ENCODE results near the gene CYFIP2.

CYFIP2 gene

DNA sequence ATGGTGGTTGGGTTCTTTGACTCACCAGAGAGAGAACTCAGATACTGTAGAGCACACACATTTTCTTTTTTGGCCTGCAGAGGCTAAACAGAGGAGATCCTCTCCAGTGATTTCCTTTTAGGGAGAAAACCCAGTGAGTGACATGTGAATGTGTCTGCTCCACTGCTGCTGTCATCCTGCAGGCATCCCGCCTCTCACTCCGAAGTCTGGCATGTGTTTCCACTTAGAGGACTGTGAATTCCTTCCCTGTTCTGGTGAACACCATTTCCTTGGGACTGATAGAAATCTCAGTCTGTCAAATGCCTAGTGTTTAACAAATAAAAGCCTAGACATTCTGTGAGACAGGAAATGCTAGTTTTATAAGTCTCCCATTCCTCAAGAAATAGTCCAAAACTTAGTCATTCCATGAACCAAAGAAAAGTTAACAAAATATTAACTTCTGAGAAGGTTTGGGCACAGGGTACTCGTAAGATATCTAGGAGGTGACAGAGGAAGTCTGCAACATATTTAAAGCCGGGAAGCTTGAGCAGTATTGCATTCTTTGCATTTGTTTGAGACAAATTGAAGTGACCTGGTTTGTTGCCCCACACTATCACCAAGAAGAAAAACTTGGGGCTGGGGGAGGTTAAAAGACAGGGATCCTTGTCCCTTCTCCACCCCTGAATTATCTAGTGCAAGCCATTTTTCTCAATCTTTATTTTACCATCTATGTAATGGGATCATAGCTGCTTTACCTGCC, 119.2 kb downstream of the CYFIP2 start (continued):
- TF ChIP-seq CSRNP3 (CRISPR knock-in tag; IDR thresholded peaks at IDR 0.05) (peak; percentile 62; the same call in 1 of the 2 replicates), OSR1 (CRISPR knock-in tag; IDR thresholded peaks at IDR 0.05) (no peak), ZFP30 (CRISPR knock-in tag; IDR thresholded peaks at IDR 0.05) (peak; percentile 45; the same call in 1 of the 2 replicates), RARB (CRISPR knock-in tag; IDR thresholded peaks at IDR 0.05) (no peak), ZNF565 (CRISPR knock-in tag; conservative IDR thresholded peaks at IDR 0.05; ENCODE audit: low read depth) (no peak), ZNF70 (CRISPR knock-in tag; IDR thresholded peaks at IDR 0.05) (peak; percentile 70; the same call in 1 of the 2 replicates), ZC3H10 (CRISPR knock-in tag; IDR thresholded peaks at IDR 0.05) (no peak), PPARA (CRISPR knock-in tag; IDR thresholded peaks at IDR 0.05; ENCODE audit: borderline replicate concordance) (no peak), CREB5 (CRISPR knock-in tag; IDR thresholded peaks at IDR 0.05; ENCODE audit: low read depth) (peak; percentile 16; the same call in 1 of the 2 replicates), SNAI2 (CRISPR knock-in tag; IDR thresholded peaks at IDR 0.05) (no peak), TOX (CRISPR knock-in tag; IDR thresholded peaks at IDR 0.05; ENCODE audit: borderline replicate concordance) (no peak), ISL1 (CRISPR knock-in tag; IDR thresholded peaks at IDR 0.05) (peak; percentile 91)
- TF ChIP-seq, protein P1, sequence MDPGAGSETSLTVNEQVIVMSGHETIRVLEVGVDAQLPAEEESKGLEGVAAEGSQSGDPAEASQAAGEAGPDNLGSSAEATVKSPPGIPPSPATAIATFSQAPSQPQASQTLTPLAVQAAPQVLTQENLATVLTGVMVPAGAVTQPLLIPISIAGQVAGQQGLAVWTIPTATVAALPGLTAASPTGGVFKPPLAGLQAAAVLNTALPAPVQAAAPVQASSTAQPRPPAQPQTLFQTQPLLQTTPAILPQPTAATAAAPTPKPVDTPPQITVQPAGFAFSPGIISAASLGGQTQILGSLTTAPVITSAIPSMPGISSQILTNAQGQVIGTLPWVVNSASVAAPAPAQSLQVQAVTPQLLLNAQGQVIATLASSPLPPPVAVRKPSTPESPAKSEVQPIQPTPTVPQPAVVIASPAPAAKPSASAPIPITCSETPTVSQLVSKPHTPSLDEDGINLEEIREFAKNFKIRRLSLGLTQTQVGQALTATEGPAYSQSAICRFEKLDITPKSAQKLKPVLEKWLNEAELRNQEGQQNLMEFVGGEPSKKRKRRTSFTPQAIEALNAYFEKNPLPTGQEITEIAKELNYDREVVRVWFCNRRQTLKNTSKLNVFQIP (CRISPR knock-in tag; IDR thresholded peaks at IDR 0.05; ENCODE audit: borderline replicate concordance, low read depth), result no peak

GRCh38 chr5:157387041-157387563, 121.2 kb downstream of the CYFIP2 start:
- TF ChIP-seq SNAI2 (CRISPR knock-in tag; IDR thresholded peaks at IDR 0.05) (no peak), CSRNP3 (CRISPR knock-in tag; IDR thresholded peaks at IDR 0.05) (no peak), TOX (CRISPR knock-in tag; IDR thresholded peaks at IDR 0.05; ENCODE audit: borderline replicate concordance) (no peak), OSR1 (CRISPR knock-in tag; IDR thresholded peaks at IDR 0.05) (no peak), CSDC2 (CRISPR knock-in tag; IDR thresholded peaks at IDR 0.05) (no peak)
- no peak for ATAC-seq

DNA sequence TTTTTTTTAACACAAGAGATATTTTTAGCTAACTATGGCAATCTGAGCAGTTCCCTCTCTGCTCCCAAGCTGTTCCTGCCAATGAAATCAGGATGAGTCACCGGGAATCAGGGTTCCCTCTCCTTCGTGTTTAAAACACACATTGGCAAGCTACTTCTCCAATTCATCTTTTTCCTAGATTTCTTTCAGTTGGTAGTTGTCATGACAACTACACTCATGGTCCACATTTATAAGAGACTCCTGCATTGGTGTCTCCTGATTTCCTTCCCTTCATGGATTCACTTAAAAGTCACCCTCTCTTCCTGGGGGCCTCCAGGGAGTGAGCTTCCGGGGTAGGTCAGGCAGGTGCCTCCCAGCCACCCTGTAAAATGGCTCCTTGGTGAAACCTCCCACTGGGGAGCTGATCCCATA, 121.8 kb downstream of the CYFIP2 start:
- ATAC-seq, result peak; percentile 44
- TF ChIP-seq ZFP3 (CRISPR knock-in tag; IDR thresholded peaks at IDR 0.05) (no peak), ZNF70 (CRISPR knock-in tag; IDR thresholded peaks at IDR 0.05) (no peak), ZC3H10 (CRISPR knock-in tag; IDR thresholded peaks at IDR 0.05) (no peak), ZFP30 (CRISPR knock-in tag; IDR thresholded peaks at IDR 0.05) (no peak), OSR1 (CRISPR knock-in tag; IDR thresholded peaks at IDR 0.05) (no peak), CREB5 (CRISPR knock-in tag; IDR thresholded peaks at IDR 0.05; ENCODE audit: low read depth) (no peak), PATZ1 (CRISPR knock-in tag; IDR thresholded peaks at IDR 0.05; ENCODE audit: borderline replicate concordance) (no peak), RARB (CRISPR knock-in tag; IDR thresholded peaks at IDR 0.05) (no peak), PPARA (CRISPR knock-in tag; IDR thresholded peaks at IDR 0.05; ENCODE audit: borderline replicate concordance) (no peak), CSDC2 (CRISPR knock-in tag; IDR thresholded peaks at IDR 0.05) (no peak), CSRNP3 (CRISPR knock-in tag; IDR thresholded peaks at IDR 0.05) (no peak), TCF4 (CRISPR knock-in tag; IDR thresholded peaks at IDR 0.05; ENCODE audit: borderline replicate concordance) (no peak), ZNF565 (CRISPR knock-in tag; conservative IDR thresholded peaks at IDR 0.05; ENCODE audit: low read depth) (no peak)
- TF ChIP-seq, protein P2, sequence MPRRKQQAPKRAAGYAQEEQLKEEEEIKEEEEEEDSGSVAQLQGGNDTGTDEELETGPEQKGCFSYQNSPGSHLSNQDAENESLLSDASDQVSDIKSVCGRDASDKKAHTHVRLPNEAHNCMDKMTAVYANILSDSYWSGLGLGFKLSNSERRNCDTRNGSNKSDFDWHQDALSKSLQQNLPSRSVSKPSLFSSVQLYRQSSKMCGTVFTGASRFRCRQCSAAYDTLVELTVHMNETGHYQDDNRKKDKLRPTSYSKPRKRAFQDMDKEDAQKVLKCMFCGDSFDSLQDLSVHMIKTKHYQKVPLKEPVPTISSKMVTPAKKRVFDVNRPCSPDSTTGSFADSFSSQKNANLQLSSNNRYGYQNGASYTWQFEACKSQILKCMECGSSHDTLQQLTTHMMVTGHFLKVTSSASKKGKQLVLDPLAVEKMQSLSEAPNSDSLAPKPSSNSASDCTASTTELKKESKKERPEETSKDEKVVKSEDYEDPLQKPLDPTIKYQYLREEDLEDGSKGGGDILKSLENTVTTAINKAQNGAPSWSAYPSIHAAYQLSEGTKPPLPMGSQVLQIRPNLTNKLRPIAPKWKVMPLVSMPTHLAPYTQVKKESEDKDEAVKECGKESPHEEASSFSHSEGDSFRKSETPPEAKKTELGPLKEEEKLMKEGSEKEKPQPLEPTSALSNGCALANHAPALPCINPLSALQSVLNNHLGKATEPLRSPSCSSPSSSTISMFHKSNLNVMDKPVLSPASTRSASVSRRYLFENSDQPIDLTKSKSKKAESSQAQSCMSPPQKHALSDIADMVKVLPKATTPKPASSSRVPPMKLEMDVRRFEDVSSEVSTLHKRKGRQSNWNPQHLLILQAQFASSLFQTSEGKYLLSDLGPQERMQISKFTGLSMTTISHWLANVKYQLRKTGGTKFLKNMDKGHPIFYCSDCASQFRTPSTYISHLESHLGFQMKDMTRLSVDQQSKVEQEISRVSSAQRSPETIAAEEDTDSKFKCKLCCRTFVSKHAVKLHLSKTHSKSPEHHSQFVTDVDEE (CRISPR knock-in tag; IDR thresholded peaks at IDR 0.05), result no peak

Measured in SK-N-SH treated with all-trans-retinoic acid at 6 μM for 48 hours (cell line).